SK-N-DZ (cell line): ENCODE results near the gene PPRC1.
"Not testable (repeated sequence)": the region's sequence is repeated elsewhere in the genome, so short reads cannot be mapped to it uniquely, and the experiment has no call there.

Experiments used
- DNase-seq: peaks from one replicate; pipeline ENCODE4 v3.0.0-alpha.2; 2015; ENCODE audit warnings: low spot score

PPRC1 gene

DNA sequence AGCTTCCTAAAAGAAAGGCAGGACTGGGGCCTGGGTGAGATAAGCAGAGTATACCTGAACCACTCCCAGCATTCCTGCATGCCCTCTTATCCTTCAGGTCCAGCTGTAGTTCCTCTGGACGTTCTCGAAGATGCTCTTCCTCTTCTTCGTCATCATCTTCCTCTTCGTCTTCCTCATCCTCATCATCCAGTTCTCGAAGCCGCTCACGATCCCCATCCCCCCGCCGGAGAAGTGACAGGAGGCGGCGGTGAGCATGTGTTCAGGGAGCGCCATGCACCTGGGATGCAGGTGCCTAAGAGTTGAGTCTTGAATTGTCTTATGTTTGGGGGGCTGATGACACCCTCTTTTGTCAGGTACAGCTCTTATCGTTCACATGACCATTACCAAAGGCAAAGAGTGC, 15.4 kb downstream of the PPRC1 start:
- DNase-seq, result no peak

- no peak for DNase-seq
These were observed 18.3 kb downstream of the PPRC1 start for GRCh38 chr10:102150970-102151773.

DNA sequence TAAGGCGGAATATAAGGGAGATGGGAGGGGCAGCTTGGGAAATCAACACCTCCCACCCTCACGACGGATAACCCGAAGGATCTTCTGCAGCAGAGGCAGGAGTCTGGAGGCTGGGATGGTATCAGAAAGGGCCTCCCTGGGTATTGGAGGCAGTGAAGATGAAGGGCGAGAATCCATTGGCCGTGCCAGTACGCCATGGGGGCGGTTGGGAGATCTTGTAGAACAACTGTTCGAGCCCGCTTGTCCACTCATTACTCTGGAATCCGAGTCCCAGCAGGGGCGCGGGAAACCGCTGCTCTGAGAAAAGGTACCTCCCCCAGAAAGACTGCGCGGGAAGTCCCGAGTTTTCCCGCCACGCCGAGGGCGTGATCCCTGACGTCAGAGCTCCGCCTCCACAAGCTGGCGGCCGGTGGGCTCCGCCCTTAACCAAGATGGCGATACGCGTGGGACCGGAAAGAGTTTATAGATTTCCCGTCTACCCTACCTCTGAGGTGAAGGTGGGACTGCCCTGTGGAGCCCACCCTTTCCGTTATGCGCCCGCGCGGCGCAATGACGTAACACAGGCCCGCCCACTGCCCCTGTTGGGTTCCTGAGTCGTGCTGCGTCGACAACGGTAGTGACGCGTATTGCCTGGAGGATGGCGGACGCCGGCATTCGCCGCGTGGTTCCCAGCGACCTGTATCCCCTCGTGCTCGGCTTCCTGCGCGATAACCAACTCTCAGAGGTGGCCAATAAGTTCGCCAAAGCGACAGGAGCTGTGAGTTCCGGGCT, 19.1 kb downstream of the PPRC1 start, which contains the start of gene NOLC1:
TSS of gene NOLC1 (plus strand) at position 616 of the 771 bp plus-strand sequence. CDS start at position 638, 22 bp downstream.
- peak; percentile 99 for DNase-seq

DNA sequence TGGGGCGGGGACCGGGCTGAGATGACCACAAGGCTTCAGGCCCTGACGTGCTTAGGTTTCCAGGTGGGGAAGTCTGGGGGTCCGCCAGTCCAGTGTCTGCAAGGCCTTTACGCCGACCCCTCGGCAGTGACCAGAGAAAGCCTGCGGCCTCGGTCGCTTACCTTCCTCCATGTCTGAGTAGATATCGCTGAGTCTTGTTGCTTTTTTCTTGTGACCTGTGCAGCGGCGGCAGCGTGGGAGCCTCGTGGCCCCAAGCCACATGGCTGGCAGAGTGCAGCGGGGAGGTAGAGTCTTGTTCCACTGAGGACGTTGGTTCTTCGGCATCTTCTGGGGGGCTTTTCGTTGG, 19.7 kb downstream of the PPRC1 start:
- no peak for DNase-seq

- no peak for DNase-seq
These were observed 20.3 kb downstream of the PPRC1 start for GRCh38 chr10:102153093-102153620.

- DNase-seq, result no peak
These were observed 21.8 kb downstream of the PPRC1 start for GRCh38 chr10:102154466-102155116.

DNA sequence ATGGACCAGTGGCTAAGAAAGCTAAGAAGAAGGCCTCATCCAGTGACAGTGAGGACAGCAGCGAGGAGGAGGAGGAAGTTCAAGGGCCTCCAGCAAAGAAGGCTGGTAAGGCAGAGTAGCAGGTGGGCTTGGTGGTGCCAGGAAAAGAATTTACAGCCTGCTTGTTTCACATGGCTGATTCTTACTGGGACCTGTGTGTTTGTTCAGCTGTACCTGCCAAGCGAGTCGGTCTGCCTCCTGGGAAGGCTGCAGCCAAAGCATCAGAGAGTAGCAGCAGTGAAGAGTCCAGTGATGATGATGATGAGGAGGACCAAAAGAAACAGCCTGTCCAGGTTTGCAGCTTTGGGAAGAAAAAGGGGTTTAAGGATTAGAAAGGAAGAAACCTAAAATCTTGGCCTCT, 24.4 kb downstream of the PPRC1 start:
- DNase-seq, result no peak

DNA sequence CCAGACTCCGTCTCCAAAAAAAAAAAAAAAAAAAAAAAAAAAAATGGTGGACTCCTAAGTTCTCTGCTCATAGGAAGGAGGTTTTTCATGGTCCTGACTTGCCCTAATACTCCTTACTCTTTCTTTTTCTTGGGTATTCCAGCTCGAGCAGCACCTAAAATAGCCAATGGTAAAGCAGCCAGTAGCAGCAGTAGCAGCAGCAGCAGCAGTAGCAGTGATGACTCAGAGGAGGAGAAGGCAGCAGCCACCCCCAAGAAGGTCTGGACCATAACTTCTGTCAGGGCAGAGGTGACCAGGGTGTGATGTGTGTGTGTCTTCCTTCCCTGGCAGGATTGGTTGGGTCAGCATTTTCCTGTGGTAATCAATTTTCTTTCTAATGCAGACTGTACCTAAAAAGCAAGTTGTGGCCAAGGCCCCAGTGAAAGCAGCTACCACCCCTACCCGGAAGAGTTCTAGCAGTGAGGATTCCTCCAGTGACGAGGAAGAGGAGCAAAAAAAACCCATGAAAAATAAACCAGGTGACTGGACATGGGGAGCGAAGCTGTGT, 26.3 kb downstream of the PPRC1 start:
- no peak for DNase-seq

DNA sequence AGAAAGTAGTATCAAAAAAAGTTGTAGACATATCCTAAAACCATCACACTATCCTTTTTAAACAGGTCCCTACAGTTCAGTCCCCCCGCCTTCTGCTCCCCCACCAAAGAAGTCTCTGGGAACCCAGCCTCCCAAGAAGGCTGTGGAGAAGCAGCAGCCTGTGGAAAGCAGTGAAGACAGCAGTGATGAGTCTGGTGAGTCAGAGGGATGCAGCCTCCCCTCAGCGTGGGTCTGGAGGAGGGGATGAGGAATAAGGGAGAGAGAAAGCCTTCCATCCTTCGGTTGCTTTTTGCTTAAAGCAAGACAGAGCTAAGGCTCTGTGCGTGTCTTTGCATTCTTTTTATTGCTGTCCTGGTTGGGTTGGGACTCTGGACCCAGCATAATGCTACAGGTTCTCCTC, 27.0 kb downstream of the PPRC1 start:
- DNase-seq, result no peak

DNA sequence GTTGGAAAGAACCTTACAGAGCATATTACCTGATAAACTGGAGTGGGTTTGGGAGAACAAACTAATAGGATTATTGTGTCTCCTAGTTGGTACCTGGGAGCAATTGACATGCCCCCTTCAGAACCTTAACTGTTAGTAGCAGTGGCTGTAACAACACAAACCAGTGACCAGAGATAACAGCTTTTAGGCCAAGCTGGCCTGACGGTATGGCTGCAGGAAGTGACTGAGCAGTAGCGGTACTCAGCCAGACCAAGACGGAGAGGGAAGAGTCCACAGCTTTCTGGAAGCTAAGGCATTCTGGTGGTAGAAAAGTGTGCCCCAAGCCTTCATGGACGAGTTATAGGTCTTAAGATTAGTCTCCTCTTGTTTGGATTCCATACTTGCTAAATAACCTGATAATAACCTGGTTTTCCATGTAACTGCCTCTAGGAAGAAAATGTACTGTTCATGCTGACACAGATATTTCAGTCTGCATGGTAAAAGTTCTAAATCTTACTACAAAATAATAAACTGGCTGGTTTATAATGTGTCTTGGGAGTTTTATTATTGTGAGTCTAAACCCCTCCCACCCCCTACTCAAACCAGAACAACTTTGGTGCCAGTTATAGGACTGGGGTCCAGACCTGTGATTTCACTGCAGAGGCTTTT, 30.6 kb downstream of the PPRC1 start:
- DNase-seq, result no peak

DNA sequence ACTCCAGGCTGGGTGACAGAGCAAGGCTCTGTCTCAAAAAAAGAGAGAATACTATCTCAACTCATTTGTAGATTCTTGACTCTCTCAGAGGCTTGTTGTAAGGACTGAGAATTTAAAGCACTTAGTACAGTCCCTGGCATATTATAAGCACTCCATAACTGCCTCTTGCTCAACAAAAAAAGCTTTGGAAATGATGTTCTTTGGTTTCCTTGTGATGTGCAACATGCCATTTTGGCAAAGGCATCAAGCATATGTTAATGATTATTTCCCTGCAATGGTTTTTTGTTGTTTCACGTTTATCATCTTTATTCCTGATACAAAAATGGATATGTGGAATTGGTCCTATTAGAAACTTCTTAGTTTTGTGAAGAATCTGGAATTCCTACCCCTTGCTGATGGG, 35.0 kb downstream of the PPRC1 start:
- DNase-seq, result no peak

GRCh38 chr10:102170602-102171001, 37.8 kb downstream of the PPRC1 start:
- no peak for DNase-seq

DNA sequence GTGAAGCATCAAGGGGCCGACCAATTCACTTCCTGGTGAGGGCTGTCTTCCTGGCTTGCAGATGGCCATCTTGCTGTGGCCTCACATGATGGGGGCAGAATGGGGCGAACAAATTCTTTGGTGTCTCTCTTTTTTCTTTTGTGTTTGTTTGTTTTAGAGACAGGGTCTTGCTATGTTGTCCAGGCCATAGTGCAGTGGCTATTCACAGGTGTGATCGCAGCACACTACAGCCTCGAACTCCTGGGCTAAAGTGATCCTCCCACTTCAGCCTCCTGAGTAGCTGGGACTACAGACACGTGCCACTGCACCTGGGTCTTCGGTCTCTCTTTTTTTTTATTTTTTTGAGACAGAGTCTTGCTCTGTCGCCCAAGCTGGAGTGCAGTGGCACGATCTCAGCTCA, 39.4 kb downstream of the PPRC1 start:
- DNase-seq, result no peak

GRCh38 chr10:102175415-102175814, 42.6 kb downstream of the PPRC1 start:
- DNase-seq, result no peak

DNA sequence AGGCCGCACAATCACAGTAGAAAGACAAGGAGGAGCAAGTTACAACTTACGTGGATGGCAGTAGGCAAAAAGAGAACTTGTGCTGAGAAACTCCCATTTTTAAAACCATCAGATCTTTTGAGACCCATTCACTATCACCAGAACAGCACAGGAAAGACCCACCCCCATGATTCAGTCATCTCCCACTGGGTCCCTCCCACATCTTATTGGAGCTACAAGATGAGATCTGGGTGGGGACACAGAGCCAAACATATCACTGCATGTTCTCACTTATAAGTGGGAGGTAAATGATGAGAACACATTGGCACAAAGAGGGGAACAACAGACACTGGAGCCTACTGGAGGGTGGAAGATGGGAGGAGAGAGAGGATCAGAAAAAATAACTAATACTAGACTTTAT, 51.8 kb downstream of the PPRC1 start:
- no peak for DNase-seq

DNA sequence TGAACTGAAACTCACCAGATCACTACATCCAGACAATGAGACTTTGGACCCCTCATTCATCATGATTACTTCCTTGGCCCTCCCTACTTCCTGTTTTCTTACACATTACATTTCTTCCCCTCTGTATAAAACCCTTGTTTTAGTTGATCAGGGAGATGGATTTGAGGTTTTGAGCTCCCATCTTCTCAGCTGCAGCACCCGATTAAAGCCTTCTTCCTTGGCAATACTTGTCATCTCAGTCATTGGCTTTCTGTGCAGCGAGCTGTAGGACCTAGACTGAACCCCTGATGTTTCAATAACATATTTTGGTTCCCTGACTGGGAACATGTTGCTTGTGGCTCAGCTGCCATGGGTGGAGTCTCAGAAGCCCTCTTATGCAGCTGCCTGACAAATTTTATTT, 52.4 kb downstream of the PPRC1 start:
- DNase-seq, result no peak

- DNase-seq, result peak; percentile 60
These were observed 53.1 kb downstream of the PPRC1 start for GRCh38 chr10:102185811-102186527.

DNA sequence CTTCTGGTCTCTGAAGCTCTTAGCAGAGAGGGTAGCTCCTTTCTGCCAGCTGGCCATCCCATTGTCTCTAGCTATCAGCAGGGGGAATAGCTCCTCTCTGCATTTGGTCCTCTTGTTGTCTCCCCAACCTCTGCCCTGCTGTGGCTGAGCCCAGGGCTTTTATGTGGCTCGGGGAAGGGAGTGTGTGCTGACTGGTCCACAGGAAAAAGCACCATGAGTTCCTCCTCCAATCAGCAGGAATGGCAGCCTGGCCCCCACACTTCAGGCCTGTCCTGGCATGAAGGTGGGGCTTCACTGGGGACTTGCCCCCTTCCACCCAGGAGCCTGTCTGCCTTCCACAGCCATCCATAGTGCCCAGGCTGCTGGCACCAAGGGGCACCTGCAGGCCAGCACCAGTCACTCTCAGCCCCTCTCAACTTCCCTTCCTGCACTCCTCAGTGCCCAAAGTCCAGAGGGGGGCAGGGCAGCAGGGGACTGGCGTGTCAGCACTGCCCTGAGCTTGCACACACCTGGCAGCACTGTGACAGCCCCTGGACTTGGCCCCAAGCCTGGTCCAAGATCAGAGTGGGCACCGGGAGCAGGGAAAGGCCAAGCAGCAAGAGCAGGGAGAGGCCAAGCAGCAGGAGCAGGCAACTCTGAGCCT, 55.6 kb downstream of the PPRC1 start:
- DNase-seq, result no peak

GRCh38 chr10:102188941-102189898, 56.4 kb downstream of the PPRC1 start:
- DNase-seq, result not testable (repeated sequence)
